DOHH2 (cell line): ENCODE data around the gene TRHDE.

Experiments
- CTCF ChIP-seq: fragments of 200-600 bp; sonication (generic); IDR thresholded peaks from one replicate; pipeline ENCODE4 v1.5.1; 2014; ENCODE audit warnings: antibody characterized with exemption, mild to moderate bottlenecking, low read depth, low read length; ENCODE audit not compliant: poor library complexity, severe bottlenecking
- EZH2phosphoT487 ChIP-seq: fragments of 200-600 bp; sonication (generic); IDR thresholded peaks from 2 replicates; pipeline ENCODE4 v1.6.1; 2017; ENCODE audit warnings: borderline replicate concordance, mild to moderate bottlenecking, antibody characterized with exemption, low read length, moderate library complexity, mixed read lengths

GRCh38 chr12:72547573-72547972 lies 275.4 kb downstream of the TRHDE start:
- TF ChIP-seq CTCF (no peak), EZH2phosphoT487 (no peak)
